Epithelial cell of proximal tubule (primary cell): ENCODE results near the gene ID4. TPM values are rescaled to one million over a fixed set of nuclear protein-coding genes. Genes with fewer than 3 reads are reported as not detected.

ENCODE experiments used
- DNase-seq: peaks from one replicate; pipeline ENCODE4 v3.0.0-alpha.2; 2011; ENCODE audit warnings: low read depth
- H3K4me3 ChIP-seq: 2 replicates; pipeline ENCODE4 v1.5.1; 2011; ENCODE audit warnings: low read depth, mild to moderate bottlenecking, low read length
- CTCF ChIP-seq: conservative IDR thresholded peaks from 2 replicates; pipeline ENCODE4 v1.5.1; 2012; ENCODE audit warnings: low read depth, mild to moderate bottlenecking, low read length
- total RNA-seq: library from RNA; depleted of rRNA; stranded (reverse); fragments of >200 nt; gene quantifications from 2 replicates; pipeline ENCODE4 v1.2.3, GENCODE V29; 2015

The ID4 gene
- total RNA-seq, 1 donor from 2014 or later, result 17.8 TPM

GRCh38 chr6:19876672-19877071 lies 39.5 kb downstream of the ID4 start:
- no peak for DNase-seq
- no peak for TF ChIP-seq CTCF
- no peak overlapping the region for H3K4me3 ChIP-seq

GRCh38 chr6:19879663-19880062 lies 42.5 kb downstream of the ID4 start:
- no peak overlapping the region for H3K4me3 ChIP-seq
- no peak for TF ChIP-seq CTCF
- peak; percentile 49 for DNase-seq

- no peak overlapping the region for H3K4me3 ChIP-seq
- DNase-seq, result no peak
- no peak for TF ChIP-seq CTCF
Measured at GRCh38 chr6:19880066-19880465, 42.9 kb downstream of the ID4 start.

- no peak for DNase-seq
- TF ChIP-seq CTCF, result no peak
Measured at GRCh38 chr6:19891451-19891850, 54.3 kb downstream of the ID4 start.

More at GRCh38 chr6:19891451-19891850, 54.3 kb downstream of the ID4 start:
- no peak overlapping the region for H3K4me3 ChIP-seq
